Smooth muscle cell (in vitro differentiated cells): ENCODE measurements around the gene EFCC1. TPM values are rescaled to one million over a fixed set of nuclear protein-coding genes. Genes with fewer than 3 reads are reported as not detected.

ENCODE experiments used
- DNase-seq: peaks from one replicate; lab custom pipeline; 2025; ENCODE audit not compliant: unreplicated experiment; lab: John Stamatoyannopoulos, UW
- H2AFZ ChIP-seq: fragments of 200-600 bp; sonication (generic); 2 replicates; pipeline ENCODE4 v1.6.0; 2016; ENCODE audit warnings: antibody characterized with exemption, low read depth, mild to moderate bottlenecking
- H3F3A ChIP-seq: fragments of 200-600 bp; sonication (generic); 2 replicates; pipeline ENCODE4 v1.6.0; 2017; ENCODE audit warnings: antibody characterized with exemption, low read depth
- H3K27ac ChIP-seq: fragments of 200-600 bp; sonication (generic); 2 replicates; pipeline ENCODE4 v1.5.1; 2016; ENCODE audit warnings: low read depth, mild to moderate bottlenecking
- H3K27me3 ChIP-seq: fragments of 200-600 bp; sonication (generic); 2 replicates; pipeline ENCODE4 v1.6.1; 2016; ENCODE audit warnings: low read depth, mild to moderate bottlenecking
- H3K36me3 ChIP-seq: fragments of 200-600 bp; sonication (generic); 2 replicates; pipeline ENCODE4 v1.5.1; 2016; ENCODE audit warnings: low read depth
- H3K4me1 ChIP-seq: fragments of 200-600 bp; sonication (generic); 2 replicates; pipeline ENCODE4 v1.5.1; 2016; ENCODE audit warnings: low read depth
- H3K4me2 ChIP-seq: fragments of 200-600 bp; sonication (generic); 2 replicates; pipeline ENCODE4 v1.6.0; 2016; ENCODE audit warnings: mild to moderate bottlenecking
- H3K4me3 ChIP-seq: fragments of 200-600 bp; sonication (generic); 2 replicates; pipeline ENCODE4 v1.5.1; 2016; ENCODE audit warnings: mild to moderate bottlenecking
- H3K79me2 ChIP-seq: fragments of 200-600 bp; sonication (generic); 2 replicates; pipeline ENCODE4 v1.6.0; 2016; ENCODE audit warnings: low read depth, mild to moderate bottlenecking
- H3K9ac ChIP-seq: fragments of 200-600 bp; sonication (generic); 2 replicates; pipeline ENCODE4 v1.6.0; 2016; ENCODE audit warnings: low read depth
- H3K9me3 ChIP-seq: fragments of 200-600 bp; sonication (generic); replicated peaks from 2 replicates; pipeline ENCODE4 v1.5.1; 2016; ENCODE audit warnings: low read depth
- H4K20me1 ChIP-seq: fragments of 200-600 bp; sonication (generic); 2 replicates; pipeline ENCODE4 v1.6.0; 2016; ENCODE audit warnings: low read depth
- WGBS: methylation state at CpG from one replicate; pipeline ENCODE4 v1.1.7; 2016; ENCODE audit warnings: low lambda C conversion rate; 5-methylcytosine and 5-hydroxymethylcytosine counted together
- polyA plus RNA-seq: library from polyadenylated mRNA; unstranded; fragments of >200 nt; fragmentation: Nextera tagmentation; extraction: Ambion mirVana; gene quantifications from 2 replicates; pipeline ENCODE4 v1.2.1, GENCODE V29; 2016
- total RNA-seq: library from RNA; depleted of rRNA; stranded (reverse); fragments of >200 nt; gene quantifications from 2 replicates; pipeline ENCODE4 v1.2.3, GENCODE V29; 2014
- TF ChIP-seq, protein P1 (sequence below): fragments of 200-600 bp; sonication (generic); IDR thresholded peaks from 2 replicates; pipeline ENCODE4 v1.5.1; 2017; ENCODE audit warnings: borderline replicate concordance, mild to moderate bottlenecking, antibody characterized with exemption; ENCODE audit not compliant: insufficient read depth, poor library complexity, severe bottlenecking

Gene EFCC1
- total and polyA plus RNA-seq, 2 experiments from 2014 or later = 0.26 TPM; not detected in 1

DNA sequence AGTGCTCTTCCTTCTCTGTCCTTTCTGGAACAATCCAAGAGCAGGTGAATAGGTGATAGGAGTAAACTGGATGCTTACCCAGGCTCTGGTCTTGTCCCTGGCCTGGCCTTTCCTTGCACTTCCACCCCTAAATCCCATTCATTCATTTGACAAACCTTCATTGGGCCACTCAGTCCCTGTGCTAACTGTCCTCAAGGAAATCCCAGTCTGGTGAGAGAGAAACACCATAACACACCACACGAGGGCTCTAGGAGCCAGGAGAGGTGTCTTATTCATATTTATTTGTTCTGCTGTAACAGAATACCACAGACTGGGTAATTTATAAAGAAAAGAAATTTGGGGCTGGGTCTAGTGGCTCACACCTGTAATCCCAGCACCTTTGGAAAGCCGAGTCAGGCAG, 22.8 kb downstream of the EFCC1 start:
- TF ChIP-seq, protein P1, sequence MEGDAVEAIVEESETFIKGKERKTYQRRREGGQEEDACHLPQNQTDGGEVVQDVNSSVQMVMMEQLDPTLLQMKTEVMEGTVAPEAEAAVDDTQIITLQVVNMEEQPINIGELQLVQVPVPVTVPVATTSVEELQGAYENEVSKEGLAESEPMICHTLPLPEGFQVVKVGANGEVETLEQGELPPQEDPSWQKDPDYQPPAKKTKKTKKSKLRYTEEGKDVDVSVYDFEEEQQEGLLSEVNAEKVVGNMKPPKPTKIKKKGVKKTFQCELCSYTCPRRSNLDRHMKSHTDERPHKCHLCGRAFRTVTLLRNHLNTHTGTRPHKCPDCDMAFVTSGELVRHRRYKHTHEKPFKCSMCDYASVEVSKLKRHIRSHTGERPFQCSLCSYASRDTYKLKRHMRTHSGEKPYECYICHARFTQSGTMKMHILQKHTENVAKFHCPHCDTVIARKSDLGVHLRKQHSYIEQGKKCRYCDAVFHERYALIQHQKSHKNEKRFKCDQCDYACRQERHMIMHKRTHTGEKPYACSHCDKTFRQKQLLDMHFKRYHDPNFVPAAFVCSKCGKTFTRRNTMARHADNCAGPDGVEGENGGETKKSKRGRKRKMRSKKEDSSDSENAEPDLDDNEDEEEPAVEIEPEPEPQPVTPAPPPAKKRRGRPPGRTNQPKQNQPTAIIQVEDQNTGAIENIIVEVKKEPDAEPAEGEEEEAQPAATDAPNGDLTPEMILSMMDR = no peak
- Histone ChIP-seq H3K9me3 (no peaks in the 10 kb centered on the region), H3K4me2 (no peak overlapping the region)

DNA sequence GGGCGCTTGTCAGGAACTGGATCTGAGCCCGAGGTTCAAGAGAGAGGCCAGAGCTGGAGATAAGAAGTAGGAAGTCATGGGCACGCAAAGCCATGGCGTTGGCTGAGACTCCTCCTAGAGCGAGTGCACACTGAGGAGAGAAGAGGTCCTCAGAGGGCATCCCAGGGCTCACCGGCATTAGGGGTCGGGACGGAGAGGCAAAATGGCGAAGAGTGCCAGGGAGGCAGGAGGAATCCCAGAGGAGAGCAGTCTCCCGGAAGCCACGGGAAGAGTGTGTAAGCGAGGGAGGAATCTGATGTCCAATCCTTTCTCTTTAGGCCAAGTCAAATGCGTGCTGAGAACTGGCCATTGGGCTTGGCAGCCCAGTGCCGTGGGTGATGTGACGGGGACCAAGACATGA, 24.0 kb downstream of the EFCC1 start:
- no peak for DNase-seq
- Histone ChIP-seq H3K4me3 (no peak overlapping the region), H3K36me3 (no peaks in the 10 kb centered on the region), H3K27me3 (no peaks in the 10 kb centered on the region), H3K9me3 (no peaks in the 10 kb centered on the region), H4K20me1 (no peaks in the 10 kb centered on the region), H3K4me2 (no peak overlapping the region), H2AFZ (no peak overlapping the region), H3K27ac (no peak overlapping the region), H3K79me2 (no peaks in the 10 kb centered on the region), H3F3A (no peaks in the 10 kb centered on the region), H3K9ac (no peak overlapping the region), H3K4me1 (no peaks in the 10 kb centered on the region)
- 92% methylated on average over 15 of the region's 15 CpGs for WGBS
- TF ChIP-seq, protein P1 = no peak

More for the DNA sequence above, 22.8 kb downstream of the EFCC1 start:
- WGBS = 84% methylated on average over 2 of the region's 2 CpGs
- Histone ChIP-seq H3K79me2 (no peaks in the 10 kb centered on the region), H3K27ac (no peak overlapping the region), H3K4me3 (no peak overlapping the region), H3K4me1 (no peaks in the 10 kb centered on the region), H3K36me3 (no peaks in the 10 kb centered on the region), H2AFZ (no peak overlapping the region), H3K9ac (no peak overlapping the region), H4K20me1 (no peaks in the 10 kb centered on the region), H3F3A (no peaks in the 10 kb centered on the region), H3K27me3 (no peaks in the 10 kb centered on the region)
- DNase-seq = no peak

DNA sequence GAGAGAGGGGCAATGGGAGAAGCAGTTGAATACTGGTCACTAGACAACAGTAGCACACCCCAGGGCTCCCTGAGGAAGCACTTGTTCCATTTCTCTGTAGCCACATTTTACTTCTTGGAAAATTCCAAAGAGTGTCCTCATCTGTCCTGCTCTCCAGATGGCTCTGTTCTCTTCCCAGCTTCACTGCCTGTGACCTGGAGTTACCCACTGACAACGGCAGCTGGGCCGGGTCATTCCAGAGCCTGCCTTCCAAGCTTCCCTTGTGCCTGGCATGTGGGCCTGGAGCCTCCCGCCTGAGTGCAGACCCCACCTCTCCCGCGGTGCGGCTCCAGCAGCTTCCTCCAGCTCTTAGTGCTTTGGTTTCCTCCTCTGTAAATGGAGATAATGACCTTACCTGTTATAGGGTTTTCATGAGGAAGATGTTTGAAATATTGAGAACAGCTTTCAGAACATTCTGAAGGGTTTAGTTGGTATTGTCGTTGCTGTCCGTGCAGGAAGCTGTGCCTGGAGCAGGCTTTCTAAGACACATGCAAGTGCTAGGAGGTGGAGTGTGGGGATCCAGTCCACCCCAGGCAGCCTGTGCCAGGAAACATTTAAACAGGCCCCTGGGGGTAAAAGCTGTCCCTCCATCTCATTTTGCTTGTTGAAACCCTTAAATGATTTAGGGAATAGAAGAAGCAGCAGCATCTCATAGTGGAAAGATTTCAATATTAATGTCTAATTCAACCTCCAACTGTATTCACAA, 24.8 kb downstream of the EFCC1 start:
- Histone ChIP-seq H3K9ac (no peak overlapping the region), H3K27me3 (no peaks in the 10 kb centered on the region), H3K4me1 (no peaks in the 10 kb centered on the region), H3K79me2 (no peaks in the 10 kb centered on the region), H2AFZ (no peak overlapping the region), H4K20me1 (no peaks in the 10 kb centered on the region), H3F3A (no peaks in the 10 kb centered on the region), H3K4me3 (no peak overlapping the region), H3K4me2 (no peak overlapping the region), H3K27ac (no peak overlapping the region), H3K9me3 (no peaks in the 10 kb centered on the region), H3K36me3 (no peaks in the 10 kb centered on the region)
- TF ChIP-seq, protein P1 = no peak
- 86% methylated on average over 8 of the region's 8 CpGs for WGBS
- no peak for DNase-seq
